ENCODE results near the gene TGM4. TPM values are rescaled to one million over a fixed set of nuclear protein-coding genes. Genes with fewer than 3 reads are reported as not detected.

TGM4 gene
- polyA plus RNA-seq, 1 experiment: 0.12 TPM

DNA sequence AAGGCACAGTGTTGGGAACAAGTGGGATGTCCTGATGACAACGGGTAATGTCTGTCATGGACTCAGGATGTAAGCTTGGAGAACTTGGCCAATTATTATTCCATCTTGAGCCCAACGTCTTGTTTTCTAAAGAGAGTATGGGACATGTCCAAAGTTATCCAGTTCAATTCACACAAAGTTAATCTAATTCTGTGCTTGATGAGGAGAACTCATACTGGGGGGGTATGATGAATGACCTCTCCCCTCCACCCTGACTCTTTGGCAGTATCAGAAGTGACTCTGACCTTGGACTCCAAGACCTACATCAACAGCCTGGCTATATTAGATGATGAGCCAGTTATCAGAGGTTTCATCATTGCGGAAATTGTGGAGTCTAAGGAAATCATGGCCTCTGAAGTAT, 36.3 kb downstream of the TGM4 start:
- CTCF ChIA-PET: no interaction called here
- Histone ChIP-seq H3K4me3 (ENCODE audit: low read depth, low read length) (no peak overlapping the region), H3K9me3 (ENCODE audit: control insufficient read depth, insufficient read depth, low read length) (peaks cover 5% of the 10 kb centered on the region; the same call in 1 of the 2 replicates), H3K27me3 (ENCODE audit: control insufficient read depth, insufficient read depth, low read length) (peaks cover 4% of the 10 kb centered on the region), H3K27ac (ENCODE audit: low read depth, low read length) (no peak overlapping the region)
- POLR2A ChIA-PET: no interaction called here
- DNase-seq (ENCODE audit: low read depth, low spot score): no peak
- TF ChIP-seq, protein P1, sequence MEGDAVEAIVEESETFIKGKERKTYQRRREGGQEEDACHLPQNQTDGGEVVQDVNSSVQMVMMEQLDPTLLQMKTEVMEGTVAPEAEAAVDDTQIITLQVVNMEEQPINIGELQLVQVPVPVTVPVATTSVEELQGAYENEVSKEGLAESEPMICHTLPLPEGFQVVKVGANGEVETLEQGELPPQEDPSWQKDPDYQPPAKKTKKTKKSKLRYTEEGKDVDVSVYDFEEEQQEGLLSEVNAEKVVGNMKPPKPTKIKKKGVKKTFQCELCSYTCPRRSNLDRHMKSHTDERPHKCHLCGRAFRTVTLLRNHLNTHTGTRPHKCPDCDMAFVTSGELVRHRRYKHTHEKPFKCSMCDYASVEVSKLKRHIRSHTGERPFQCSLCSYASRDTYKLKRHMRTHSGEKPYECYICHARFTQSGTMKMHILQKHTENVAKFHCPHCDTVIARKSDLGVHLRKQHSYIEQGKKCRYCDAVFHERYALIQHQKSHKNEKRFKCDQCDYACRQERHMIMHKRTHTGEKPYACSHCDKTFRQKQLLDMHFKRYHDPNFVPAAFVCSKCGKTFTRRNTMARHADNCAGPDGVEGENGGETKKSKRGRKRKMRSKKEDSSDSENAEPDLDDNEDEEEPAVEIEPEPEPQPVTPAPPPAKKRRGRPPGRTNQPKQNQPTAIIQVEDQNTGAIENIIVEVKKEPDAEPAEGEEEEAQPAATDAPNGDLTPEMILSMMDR (IDR thresholded peaks at IDR 0.05; ENCODE audit: low read depth, low read length): no peak

GRCh38 chr3:44913868-44914468, 39.6 kb downstream of the TGM4 start:
- ChIA-PET POLR2A (no interaction called here), CTCF (interaction anchor here (0.6 to 3.5 kb wide), 29 partner anchors 9 to 381 kb away, joined by 3 to 29 read pairs (median 5); partner anchors contain the start of gene ZNF501)
- DNase-seq (ENCODE audit: low read depth, low spot score): peak; percentile 52

GRCh38 chr3:44914936-44915335, 40.5 kb downstream of the TGM4 start:
- Histone ChIP-seq H3K9me3 (ENCODE audit: control insufficient read depth, insufficient read depth, low read length) (peaks cover 5% of the 10 kb centered on the region; the same call in 1 of the 2 replicates), H3K27me3 (ENCODE audit: control insufficient read depth, insufficient read depth, low read length) (peaks cover 2% of the 10 kb centered on the region), H3K4me3 (ENCODE audit: low read depth, low read length) (no peak overlapping the region), H3K27ac (ENCODE audit: low read depth, low read length) (no peak overlapping the region)
- ChIA-PET POLR2A (no interaction called here), CTCF (interaction anchor here (0.9 to 3.5 kb wide), 22 partner anchors 10 to 593 kb away, joined by 3 to 29 read pairs (median 6); partner anchors contain the start of gene ZNF501)
- TF ChIP-seq, protein P1 (IDR thresholded peaks at IDR 0.05; ENCODE audit: low read depth, low read length): peak; percentile 32
- no peak for DNase-seq (ENCODE audit: low read depth, low spot score)

More at GRCh38 chr3:44913868-44914468, 39.6 kb downstream of the TGM4 start:
- Histone ChIP-seq H3K4me3 (ENCODE audit: low read depth, low read length) (no peak overlapping the region), H3K27me3 (ENCODE audit: control insufficient read depth, insufficient read depth, low read length) (peaks cover 4% of the 10 kb centered on the region), H3K27ac (ENCODE audit: low read depth, low read length) (no peak overlapping the region), H3K9me3 (ENCODE audit: control insufficient read depth, insufficient read depth, low read length) (peaks cover 5% of the 10 kb centered on the region; the same call in 1 of the 2 replicates)
- TF ChIP-seq, protein P1 (IDR thresholded peaks at IDR 0.05; ENCODE audit: low read depth, low read length): peak; percentile 93

GRCh38 chr3:44915702-44916438, 41.5 kb downstream of the TGM4 start:
- TF ChIP-seq, protein P1 (IDR thresholded peaks at IDR 0.05; ENCODE audit: low read depth, low read length): 0 out of 2 replicates have a peak, but pooled peaks have one; percentile 8
- Histone ChIP-seq H3K27ac (ENCODE audit: low read depth, low read length) (no peak overlapping the region), H3K27me3 (ENCODE audit: control insufficient read depth, insufficient read depth, low read length) (no peaks in the 10 kb centered on the region), H3K9me3 (ENCODE audit: control insufficient read depth, insufficient read depth, low read length) (peaks cover 4% of the 10 kb centered on the region; the same call in 1 of the 2 replicates), H3K4me3 (ENCODE audit: low read depth, low read length) (no peak overlapping the region)
- DNase-seq (ENCODE audit: low read depth, low spot score): no peak
- ChIA-PET POLR2A (interaction anchor here (0.7 kb wide), 1 partner anchor 49 kb away, joined by 3 read pairs; no protein-coding TSS in a partner anchor), CTCF (interaction anchor here (1.0 to 3.5 kb wide), 7 partner anchors 9 to 592 kb away, joined by 3 to 28 read pairs (median 5); no protein-coding TSS in a partner anchor)

DNA sequence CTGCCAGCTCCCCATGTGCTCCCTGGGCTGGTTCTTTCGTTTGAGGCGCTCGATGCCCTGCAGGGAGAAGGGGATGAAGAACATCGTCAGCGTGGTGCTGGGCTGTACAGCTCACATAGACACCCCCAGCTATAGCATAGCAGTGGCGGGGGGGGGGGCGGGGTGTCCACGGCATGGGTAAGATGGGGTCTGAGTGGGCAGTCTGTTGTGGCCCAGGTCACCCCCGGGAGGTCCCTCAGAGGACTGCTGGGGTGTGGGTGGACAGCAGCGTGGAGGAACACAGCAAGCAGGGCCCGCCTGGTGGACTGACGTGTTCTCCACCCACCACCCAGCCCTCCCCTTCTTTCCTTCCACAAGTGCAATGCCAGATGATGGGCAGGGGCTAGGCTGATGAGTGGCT, 43.7 kb downstream of the TGM4 start:
- Histone ChIP-seq H3K4me3 (ENCODE audit: low read depth, low read length) (no peak overlapping the region), H3K9me3 (ENCODE audit: control insufficient read depth, insufficient read depth, low read length) (no peaks in the 10 kb centered on the region), H3K27me3 (ENCODE audit: control insufficient read depth, insufficient read depth, low read length) (no peaks in the 10 kb centered on the region), H3K27ac (ENCODE audit: low read depth, low read length) (no peak overlapping the region)
- TF ChIP-seq, protein P1 (IDR thresholded peaks at IDR 0.05; ENCODE audit: low read depth, low read length): no peak
- DNase-seq (ENCODE audit: low read depth, low spot score): no peak
- ChIA-PET POLR2A (no interaction called here), CTCF (no interaction called here)

All from AG04450 (cell line).